ENCODE measurements around the gene LRBA. TPM values are rescaled to one million over a fixed set of nuclear protein-coding genes. Genes with fewer than 3 reads are reported as not detected.
A peak's percentile ranks its signal among the peaks of the same experiment; 100 is the strongest.

Gene LRBA
- total and polyA plus RNA-seq, 9 of the 15 experiments (the other 6 are each of a cell fraction or from before 2014, with no cell fraction given): 24.2 to 88.7 (median 59.7) TPM

GRCh38 chr4:150390531-150390910 lies 624.6 kb downstream of the LRBA start:
- in situ Hi-C loops (cut with MboI) (no loop called here), intact Hi-C loops (cut with micrococcal nuclease) (no loop called here)
- BruUV-seq (replicated peaks): no TSS peak
- TF ChIP-seq GTF3C2 (IDR thresholded peaks at IDR 0.05; ENCODE audit: borderline replicate concordance, extremely low read depth, insufficient read length) (no peak), C11orf30 (IDR thresholded peaks at IDR 0.05; ENCODE audit: low read depth) (peak; percentile 51; the same call in 1 of the 2 replicates), ZNF316 (IDR thresholded peaks at IDR 0.05) (peak; percentile 60), DACH1 (IDR thresholded peaks at IDR 0.05; ENCODE audit: partially characterized antibody) (no peak), MAFG (tag; conservative IDR thresholded peaks at IDR 0.05) (0 out of 2 replicates have a peak, but pooled peaks have one; percentile 13)
- Histone ChIP-seq H3K9me3 (replicated peaks; ENCODE audit: control insufficient read depth, insufficient read depth, low read depth, low read length) (no peaks in the 10 kb centered on the region; the same call in none of the 2 replicates), H3K4me3 (no peak overlapping the region), H3K9me1 (ENCODE audit: control insufficient read depth, insufficient read depth, low read length) (no peaks in the 10 kb centered on the region), H3K79me2 (ENCODE audit: control insufficient read depth, insufficient read depth, low read length) (no peaks in the 10 kb centered on the region), H3K9ac (ENCODE audit: insufficient read depth in 1 of 2, low read depth in 2 of 2, low read length in 2 of 2) (no peak overlapping the region), H3K4me2 (ENCODE audit: insufficient read depth, low read length) (no peak overlapping the region), H2AFZ (ENCODE audit: low read depth, low read length) (no peak overlapping the region), H3K36me3 (ENCODE audit: control insufficient read depth, insufficient read depth, low read length) (no peaks in the 10 kb centered on the region), H3K27me3 (ENCODE audit: control insufficient read depth in 2 of 2, insufficient read depth in 2 of 2, low read length in 2 of 2) (no peaks in the 10 kb centered on the region), H3K4me1 (replicated peaks in 1 of 2; ENCODE audit: control insufficient read depth in 2 of 2, insufficient read depth in 2 of 2, low read length in 2 of 2) (peaks cover 0 to 2% of the 10 kb centered on the region in 2 experiments; a peak in 1 of 5 replicates), H4K20me1 (replicated peaks; ENCODE audit: control insufficient read depth, insufficient read depth, low read length) (no peaks in the 10 kb centered on the region), H3K27ac (ENCODE audit: extremely low read depth, low read depth, low read length) (no peak overlapping the region)
- ATAC-seq (no peak), DNase-seq (ENCODE audit: extremely low read depth in 1 of 4, low spot score in 3 of 4) (no peak), FAIRE-seq (no peak)
- POLR2A ChIA-PET: no interaction called here
- CTCF ChIA-PET (ENCODE audit: low intra/inter-chr PET ratio): no interaction called here

Data from K562 (cell line).